HG02973 (cell line): Measurements from ENCODE around the gene COQ7.

ENCODE experiments used
- ATAC-seq: cut with Tn5 transposase; IDR thresholded peaks from one replicate; pipeline ENCODE4 v1.9.1; 2021; ENCODE audit warnings: moderate library complexity; ENCODE audit not compliant: unreplicated experiment

Gene COQ7

GRCh38 chr16:19110537-19111360 is 43.3 kb downstream of the COQ7 start:
- no peak for ATAC-seq

GRCh38 chr16:19112099-19112407 is 44.6 kb downstream of the COQ7 start:
- no peak for ATAC-seq

GRCh38 chr16:19113577-19114358 is 46.4 kb downstream of the COQ7 start, which contains the start of gene ITPRIPL2:
Gene ITPRIPL2 (plus strand): TSS chr16:19113964. CDS start chr16:19114462, 498 bp downstream.
- no peak for ATAC-seq

- ATAC-seq, result no peak
Measured at GRCh38 chr16:19114359-19115147, 47.1 kb downstream of the COQ7 start.

- ATAC-seq, result no peak
Measured at GRCh38 chr16:19115148-19116021, 48.0 kb downstream of the COQ7 start.

- no peak for ATAC-seq
Measured at GRCh38 chr16:19116711-19117449, 49.5 kb downstream of the COQ7 start.

- ATAC-seq, result no peak
Measured at GRCh38 chr16:19118938-19119431, 51.6 kb downstream of the COQ7 start.

GRCh38 chr16:19119564-19119963 is 52.1 kb downstream of the COQ7 start:
- ATAC-seq, result no peak

- no peak for ATAC-seq
Measured at GRCh38 chr16:19123535-19124178, 56.2 kb downstream of the COQ7 start.

GRCh38 chr16:19126300-19126699 is 58.9 kb downstream of the COQ7 start:
- no peak for ATAC-seq

GRCh38 chr16:19127205-19127604 is 59.8 kb downstream of the COQ7 start:
- peak; percentile 6 for ATAC-seq

GRCh38 chr16:19127674-19128131 is 60.3 kb downstream of the COQ7 start:
- ATAC-seq, result peak; percentile 48

- no peak for ATAC-seq
Measured at GRCh38 chr16:19128454-19129200, 61.2 kb downstream of the COQ7 start.
